Muscle of arm (tissue), 14 donors: ENCODE data around the gene IER5L. TPM values are rescaled to one million over a fixed set of nuclear protein-coding genes. Genes with fewer than 3 reads are reported as not detected.
A peak's percentile ranks its signal among the peaks of the same experiment; 100 is the strongest.

Source experiments
- DNase-seq: peaks from one replicate; pipeline ENCODE4 v3.0.0-alpha.2; 2013
- long read RNA-seq, 11 donors: transcript quantifications; one replicate each; lab custom pipeline, GENCODE V29; 2026
- polyA plus RNA-seq, 12 donors: library from polyadenylated mRNA; unstranded; fragments of 120-200 nt; gene quantifications; one replicate each; pipeline ENCODE4 v1.2.1, GENCODE V29; 2013; ENCODE audit not compliant: insufficient read length in 12 of 12

The IER5L gene
- 10 to 100 TPM in 1 of 12 donors, 1 to 10 TPM in 10, not detected in 1; 2.3 to 10.3 (median 3.1) TPM for polyA plus RNA-seq
- long read RNA-seq, donor 1, transcript IER5L-201 (1 exons, 2,711 nt) = major isoform, 49 of 49 reads
- long read RNA-seq, donor 1, partial matches to known transcripts = 0 of 49 reads
- long read RNA-seq, donor 1, other reads (novel, unspliced or antisense) = 0 of 49 reads
- long read RNA-seq, donor 2, transcript IER5L-201 (1 exons, 2,711 nt) = major isoform, 19 of 19 reads
- long read RNA-seq, donor 2, partial matches to known transcripts = 0 of 19 reads
- long read RNA-seq, donor 2, other reads (novel, unspliced or antisense) = 0 of 19 reads
- long read RNA-seq, donor 3, partial matches to known transcripts = 0 of 2 reads
- long read RNA-seq, donor 3, other reads (novel, unspliced or antisense) = 0 of 2 reads
- long read RNA-seq, donor 4, transcript IER5L-201 (1 exons, 2,711 nt) = major isoform, 5 of 5 reads
- long read RNA-seq, donor 4, partial matches to known transcripts = 0 of 5 reads
- long read RNA-seq, donor 4, other reads (novel, unspliced or antisense) = 0 of 5 reads
- long read RNA-seq, donor 5 = 0 reads
- long read RNA-seq, donor 6, transcript IER5L-201 (1 exons, 2,711 nt) = major isoform, 6 of 6 reads
- long read RNA-seq, donor 6, partial matches to known transcripts = 0 of 6 reads
- long read RNA-seq, donor 6, other reads (novel, unspliced or antisense) = 0 of 6 reads
- long read RNA-seq, donor 7, transcript IER5L-201 (1 exons, 2,711 nt) = major isoform, 12 of 12 reads
- long read RNA-seq, donor 7, partial matches to known transcripts = 0 of 12 reads
- long read RNA-seq, donor 7, other reads (novel, unspliced or antisense) = 0 of 12 reads
- long read RNA-seq, donor 8, transcript IER5L-201 (1 exons, 2,711 nt) = major isoform, 18 of 18 reads
- long read RNA-seq, donor 8, partial matches to known transcripts = 0 of 18 reads
- long read RNA-seq, donor 8, other reads (novel, unspliced or antisense) = 0 of 18 reads
- long read RNA-seq, donor 9, transcript IER5L-201 (1 exons, 2,711 nt) = major isoform, 13 of 13 reads
- long read RNA-seq, donor 9, partial matches to known transcripts = 0 of 13 reads
- long read RNA-seq, donor 9, other reads (novel, unspliced or antisense) = 0 of 13 reads
- long read RNA-seq, donor 10, transcript IER5L-201 (1 exons, 2,711 nt) = major isoform, 15 of 15 reads
- long read RNA-seq, donor 10, partial matches to known transcripts = 0 of 15 reads
- long read RNA-seq, donor 10, other reads (novel, unspliced or antisense) = 0 of 15 reads
- long read RNA-seq, donor 11, transcript IER5L-201 (1 exons, 2,711 nt) = major isoform, 15 of 15 reads
- long read RNA-seq, donor 11, partial matches to known transcripts = 0 of 15 reads
- long read RNA-seq, donor 11, other reads (novel, unspliced or antisense) = 0 of 15 reads

- DNase-seq = peak; percentile 95
Observed at GRCh38 chr9:129177791-129178567, at the start of gene IER5L. TSS of gene IER5L (minus strand) at chr9:129178261. CDS start at chr9:129178052, 209 bp downstream.

- no peak for DNase-seq
Observed at GRCh38 chr9:129227843-129228189, 49.8 kb upstream of the IER5L start.

- peak; percentile 53 for DNase-seq
Observed at GRCh38 chr9:129225815-129226214, 47.8 kb upstream of the IER5L start.

- DNase-seq = no peak
Observed at GRCh38 chr9:129225490-129225778, 47.4 kb upstream of the IER5L start.

GRCh38 chr9:129224618-129225489 lies 46.8 kb upstream of the IER5L start:
- no peak for DNase-seq

- no peak for DNase-seq
Observed at GRCh38 chr9:129223551-129224208, 45.6 kb upstream of the IER5L start.

- no peak for DNase-seq
Observed at GRCh38 chr9:129222819-129223218, 44.8 kb upstream of the IER5L start.

- no peak for DNase-seq
Observed at GRCh38 chr9:129221979-129222635, 44.0 kb upstream of the IER5L start.

- no peak for DNase-seq
Observed at GRCh38 chr9:129221233-129221632, 43.2 kb upstream of the IER5L start.

GRCh38 chr9:129220771-129221170 lies 42.7 kb upstream of the IER5L start:
- DNase-seq = no peak

- DNase-seq = no peak
Observed at GRCh38 chr9:129218918-129219317, 40.9 kb upstream of the IER5L start.

- DNase-seq = no peak
Observed at GRCh38 chr9:129218272-129218625, 40.2 kb upstream of the IER5L start.

GRCh38 chr9:129213551-129213950 lies 35.5 kb upstream of the IER5L start:
- DNase-seq = no peak

- no peak for DNase-seq
Observed at GRCh38 chr9:129211686-129212085, 33.6 kb upstream of the IER5L start.

GRCh38 chr9:129210125-129210524 lies 32.1 kb upstream of the IER5L start:
- DNase-seq = no peak

- DNase-seq = no peak
Observed at GRCh38 chr9:129209580-129209979, 31.5 kb upstream of the IER5L start.

- DNase-seq = no peak
Observed at GRCh38 chr9:129209109-129209508, 31.0 kb upstream of the IER5L start.

GRCh38 chr9:129208207-129209032 lies 30.4 kb upstream of the IER5L start:
- DNase-seq = no peak
